Measurements from ENCODE around the gene CDADC1.
A peak's percentile ranks its signal among the peaks of the same experiment; 100 is the strongest.
"Not testable (repeated sequence)": the region's sequence is repeated elsewhere in the genome, so short reads cannot be mapped to it uniquely, and the experiment has no call there.

Gene CDADC1

GRCh38 chr13:49315756-49316482 is 68.2 kb downstream of the CDADC1 start:
- no peak for DNase-seq (ENCODE audit: low read depth)

- peak; percentile 91 for DNase-seq (ENCODE audit: low read depth)
Observed at GRCh38 chr13:49319551-49319950, 71.8 kb downstream of the CDADC1 start.

GRCh38 chr13:49319951-49320350 is 72.2 kb downstream of the CDADC1 start:
- no peak for DNase-seq (ENCODE audit: low read depth)

GRCh38 chr13:49320975-49321374 is 73.2 kb downstream of the CDADC1 start:
- DNase-seq (ENCODE audit: low read depth): no peak

GRCh38 chr13:49322702-49323101 is 75.0 kb downstream of the CDADC1 start:
- no peak for DNase-seq (ENCODE audit: low read depth)

- DNase-seq (ENCODE audit: low read depth): no peak
Observed at GRCh38 chr13:49323344-49323743, 75.6 kb downstream of the CDADC1 start.

GRCh38 chr13:49326222-49326917 is 78.6 kb downstream of the CDADC1 start:
- DNase-seq (ENCODE audit: low read depth): no peak

- not testable (repeated sequence) for DNase-seq (ENCODE audit: low read depth)
Observed at GRCh38 chr13:49327145-49327544, 79.4 kb downstream of the CDADC1 start.

GRCh38 chr13:49329831-49330545 is 82.3 kb downstream of the CDADC1 start:
- no peak for DNase-seq (ENCODE audit: low read depth)

GRCh38 chr13:49330546-49330864 is 82.8 kb downstream of the CDADC1 start:
- DNase-seq (ENCODE audit: low read depth): no peak

GRCh38 chr13:49336655-49337054 is 88.9 kb downstream of the CDADC1 start:
- DNase-seq (ENCODE audit: low read depth): no peak

- no peak for DNase-seq (ENCODE audit: low read depth)
Observed at GRCh38 chr13:49340161-49340560, 92.4 kb downstream of the CDADC1 start.

- no peak for DNase-seq (ENCODE audit: low read depth)
Observed at GRCh38 chr13:49341517-49341916, 93.8 kb downstream of the CDADC1 start.

- DNase-seq (ENCODE audit: low read depth): no peak
Observed at GRCh38 chr13:49341941-49342340, 94.2 kb downstream of the CDADC1 start.

- no peak for DNase-seq (ENCODE audit: low read depth)
Observed at GRCh38 chr13:49342454-49342853, 94.7 kb downstream of the CDADC1 start.
